Esophagus muscularis mucosa (tissue), 3 donors: ENCODE data around the gene ZNF584.

Experiments used
- CTCF ChIP-seq, 3 experiments: fragments of 200-600 bp in 2 of 3; fragments of 450-650 bp in 1 of 3; sonication (generic) in 2 of 3; IDR thresholded peaks; one replicate each; pipeline ENCODE4 v1.5.1; 2017 to 2019; ENCODE audit warnings: antibody characterized with exemption in 3 of 3, mild to moderate bottlenecking in 2 of 3, moderate library complexity in 1 of 3
- POLR2AphosphoS5 ChIP-seq, 2 donors: sonication (generic); formaldehyde crosslinking; IDR thresholded peaks; one replicate each; pipeline ENCODE4 v1.6.1; 2017; ENCODE audit warnings: antibody characterized with exemption in 2 of 2

DNA sequence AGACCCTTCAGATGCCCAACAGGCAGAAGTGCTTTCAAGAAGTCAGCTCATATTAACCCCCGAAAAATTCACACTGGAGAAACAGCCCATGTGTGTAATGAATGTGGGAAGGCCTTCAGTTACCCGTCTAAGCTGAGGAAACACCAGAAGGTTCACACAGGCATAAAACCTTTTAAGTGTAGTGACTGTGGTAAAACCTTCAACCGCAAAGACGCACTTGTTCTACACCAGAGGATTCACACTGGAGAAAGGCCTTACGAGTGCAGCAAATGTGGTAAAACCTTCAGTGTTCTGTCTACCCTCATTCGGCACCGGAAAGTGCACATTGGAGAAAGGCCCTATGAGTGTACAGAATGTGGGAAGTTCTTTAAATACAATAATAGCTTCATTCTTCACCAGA is 8.6 kb downstream of the ZNF584 start:
- TF ChIP-seq POLR2AphosphoS5 (IDR thresholded peaks at IDR 0.05) (no peak), CTCF (IDR thresholded peaks at IDR 0.05) (no peak)
